SH-SY5Y (cell line): ENCODE data around the gene PTPRA.

Source experiments
- GATA2 ChIP-seq: IDR thresholded peaks from 2 replicates; pipeline ENCODE4 v1.6.1; 2011; ENCODE audit warnings: mild to moderate bottlenecking, low read depth, low read length
- GATA3 ChIP-seq: IDR thresholded peaks from 2 replicates; pipeline ENCODE4 v1.6.1; 2011; ENCODE audit warnings: low read depth, mild to moderate bottlenecking, low read length, moderate library complexity

Gene PTPRA

DNA sequence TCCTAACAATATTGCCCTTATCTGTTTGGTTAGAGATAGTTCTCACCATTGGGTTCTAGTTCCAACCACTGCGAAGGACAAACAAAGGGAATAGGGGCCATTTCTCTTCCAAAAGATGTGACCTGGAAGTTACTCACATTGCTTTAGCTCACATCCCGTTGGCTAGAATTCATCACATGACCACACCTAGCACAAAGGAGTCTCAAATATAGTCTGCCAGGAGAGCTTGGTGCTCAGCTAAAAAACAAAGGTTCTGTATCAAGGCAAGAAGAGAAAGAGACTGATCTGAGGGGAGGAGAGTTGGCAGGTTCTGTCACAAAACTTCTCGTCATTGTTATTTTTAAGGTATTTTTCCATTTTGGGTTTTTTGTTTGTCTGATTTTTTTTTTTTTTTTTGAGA, 100.3 kb downstream of the PTPRA start:
- no peak for TF ChIP-seq GATA3

DNA sequence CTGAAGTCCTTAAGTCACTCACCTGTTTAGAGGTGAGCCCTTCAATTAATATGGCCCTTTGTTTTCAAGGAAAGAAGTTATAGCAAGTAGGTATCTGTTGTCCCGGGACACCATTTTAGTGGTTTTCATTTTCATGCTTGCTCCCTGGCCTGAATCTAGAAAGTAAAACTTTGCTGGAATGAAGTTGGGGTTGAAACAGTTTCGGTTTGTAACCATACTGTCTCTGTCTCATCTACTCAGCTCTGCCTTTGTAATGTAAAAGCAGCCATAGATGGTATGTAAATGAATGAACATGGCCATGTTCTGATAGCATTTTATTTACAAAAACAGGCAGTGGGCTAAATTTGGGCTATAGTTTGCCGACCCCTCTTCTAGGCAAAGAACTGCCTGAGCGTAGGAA, 105.2 kb downstream of the PTPRA start:
- TF ChIP-seq GATA2 (no peak), GATA3 (no peak)

DNA sequence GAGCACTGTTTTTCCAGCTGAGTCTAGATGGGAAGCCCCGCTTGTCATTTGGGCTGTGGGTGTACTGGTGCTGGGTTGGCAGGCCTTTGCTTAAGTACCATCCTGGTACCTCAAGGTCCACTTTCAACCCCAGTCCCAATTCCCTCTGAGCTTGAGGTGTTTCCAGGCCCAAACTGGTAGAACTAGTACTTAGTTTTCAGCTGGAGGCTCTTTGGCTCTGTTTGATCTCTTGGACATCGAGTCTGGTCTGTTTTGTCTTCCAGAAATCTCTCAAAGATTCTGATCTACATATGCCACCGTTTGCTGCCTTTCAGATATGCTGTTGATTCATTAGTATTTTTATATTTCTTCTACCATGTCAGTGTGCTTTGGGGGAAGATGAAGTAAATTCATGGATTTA, 108.4 kb downstream of the PTPRA start:
- TF ChIP-seq GATA2 = no peak
- no peak for TF ChIP-seq GATA3

DNA sequence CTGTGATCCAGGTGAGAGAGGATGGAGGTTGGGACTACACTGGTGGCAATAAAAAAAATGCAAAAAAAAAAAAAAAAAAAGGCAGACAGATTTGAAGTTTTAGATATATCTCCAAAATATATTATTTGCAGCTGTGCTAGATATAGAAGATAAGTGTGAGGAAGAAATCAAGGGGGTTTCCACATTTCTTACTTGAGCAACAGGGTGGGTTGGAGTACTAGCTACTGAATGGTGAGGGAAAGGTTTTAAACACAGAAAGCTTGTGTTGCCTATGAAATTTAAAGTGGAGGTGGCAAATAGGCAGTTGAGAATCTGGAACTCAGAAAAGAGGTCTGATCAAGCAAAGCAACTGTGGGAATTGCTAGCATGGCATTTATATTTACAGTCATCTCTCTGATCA, 110.2 kb downstream of the PTPRA start:
- no peak for TF ChIP-seq GATA2

DNA sequence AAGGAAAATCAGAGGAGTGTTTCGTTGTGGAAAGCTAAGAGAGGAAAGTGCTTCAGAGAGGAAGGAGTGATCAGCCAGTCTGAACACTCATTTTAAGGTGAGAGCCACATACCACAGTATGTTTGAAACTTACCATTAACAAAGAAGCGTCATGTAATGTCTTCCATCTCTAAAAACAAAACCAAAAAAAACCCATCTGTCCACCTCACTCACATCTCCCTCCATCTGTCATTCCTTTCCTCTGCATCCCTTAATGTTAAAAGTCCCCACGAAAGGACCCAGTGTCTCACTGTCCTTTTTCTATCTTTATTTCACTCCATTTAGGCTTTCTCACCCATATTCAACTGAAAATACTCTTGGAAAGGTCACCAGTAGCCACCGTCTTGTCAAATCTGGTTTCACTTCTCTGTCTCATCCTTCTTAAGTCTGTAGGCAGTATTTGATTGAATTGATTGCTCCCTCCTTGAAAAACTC, 110.8 kb downstream of the PTPRA start:
- no peak for TF ChIP-seq GATA3
- no peak for TF ChIP-seq GATA2

DNA sequence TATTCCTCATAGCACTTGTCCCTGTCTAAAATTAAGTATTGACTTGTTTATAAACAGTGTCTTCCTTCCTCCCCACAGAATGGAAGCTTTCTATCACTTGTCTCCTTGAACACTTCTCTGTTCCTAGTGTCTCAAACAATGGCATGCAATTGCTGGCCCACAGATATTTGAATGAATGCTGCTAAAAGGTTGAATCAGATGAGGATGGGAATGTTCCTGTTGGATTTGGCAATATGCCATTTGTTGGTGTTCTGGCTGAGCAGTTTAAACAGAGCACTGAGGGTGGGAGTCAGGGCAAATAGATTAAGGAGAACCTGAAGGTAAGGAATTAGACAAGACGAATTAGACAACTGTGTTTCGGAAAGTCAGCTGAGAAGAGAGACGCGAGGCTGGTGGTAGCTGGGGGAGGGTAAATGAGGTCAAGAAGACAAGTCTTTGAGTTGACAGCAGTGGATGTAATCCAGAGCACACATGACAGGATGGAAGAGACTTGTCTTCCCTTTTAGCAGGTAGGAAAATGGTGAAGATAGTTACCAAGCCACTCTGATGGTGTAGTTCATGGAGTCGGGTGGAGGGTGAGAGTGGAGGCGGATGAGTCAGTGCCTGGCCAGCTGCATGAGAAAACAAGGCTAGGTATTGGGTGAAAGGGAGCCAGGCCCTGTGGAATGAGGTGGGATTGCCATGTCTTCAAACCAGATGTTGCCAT, 111.8 kb downstream of the PTPRA start:
- no peak for TF ChIP-seq GATA2
- TF ChIP-seq GATA3 = no peak

DNA sequence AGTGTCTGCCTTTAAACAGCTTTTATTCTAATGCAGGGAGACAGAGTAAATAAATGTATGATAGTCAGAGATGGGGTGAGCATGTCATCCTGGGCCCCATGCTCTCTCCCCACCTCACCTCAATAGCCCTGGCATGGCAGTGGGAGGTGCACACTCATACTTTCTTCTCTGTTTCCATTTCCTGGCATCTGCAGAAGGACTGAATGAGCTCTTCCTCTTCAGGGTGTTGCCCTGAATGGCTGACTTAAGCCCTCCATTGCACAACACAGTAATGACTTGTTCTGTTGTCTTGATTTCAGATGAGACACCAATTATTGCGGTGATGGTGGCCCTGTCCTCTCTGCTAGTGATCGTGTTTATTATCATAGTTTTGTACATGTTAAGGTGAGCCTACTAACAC, 113.2 kb downstream of the PTPRA start:
- TF ChIP-seq GATA2 (no peak), GATA3 (no peak)

DNA sequence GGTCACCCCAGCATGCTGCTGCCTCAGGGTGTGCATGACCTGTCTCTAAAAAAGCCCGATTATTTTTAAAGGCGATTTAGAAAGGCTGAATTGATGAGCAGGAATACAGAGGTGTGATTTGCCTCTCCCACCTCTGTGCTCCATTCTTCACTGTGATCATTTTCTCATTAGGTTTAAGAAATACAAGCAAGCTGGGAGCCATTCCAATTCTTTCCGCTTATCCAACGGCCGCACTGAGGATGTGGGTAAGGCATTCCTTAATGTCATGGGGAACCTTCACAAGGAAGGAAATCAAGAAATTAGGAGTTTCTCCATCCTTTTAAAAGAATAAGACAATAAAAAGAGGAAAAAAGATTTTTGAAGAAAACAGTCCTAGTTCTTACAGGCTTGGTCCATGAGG, 114.6 kb downstream of the PTPRA start:
- no peak for TF ChIP-seq GATA2

DNA sequence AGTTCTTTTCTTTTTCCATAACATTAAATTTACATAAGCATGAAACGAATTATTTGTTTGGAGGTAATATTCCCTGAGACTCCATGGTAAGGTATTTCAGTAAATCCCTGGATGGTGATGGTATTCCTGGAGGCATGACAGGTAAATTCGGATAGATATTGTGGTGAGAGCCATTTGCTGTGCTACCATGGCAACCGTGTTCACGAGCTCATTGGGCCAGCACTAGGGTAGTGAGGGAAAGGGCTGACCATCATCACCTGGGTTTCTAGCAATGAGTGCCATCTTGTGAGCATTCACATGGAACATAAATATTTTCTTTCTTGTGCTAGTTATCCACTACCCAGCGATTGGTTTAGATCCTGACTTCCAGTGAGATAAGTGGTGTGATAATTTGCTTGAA, 118.3 kb downstream of the PTPRA start:
- TF ChIP-seq GATA3 (no peak), GATA2 (no peak)

DNA sequence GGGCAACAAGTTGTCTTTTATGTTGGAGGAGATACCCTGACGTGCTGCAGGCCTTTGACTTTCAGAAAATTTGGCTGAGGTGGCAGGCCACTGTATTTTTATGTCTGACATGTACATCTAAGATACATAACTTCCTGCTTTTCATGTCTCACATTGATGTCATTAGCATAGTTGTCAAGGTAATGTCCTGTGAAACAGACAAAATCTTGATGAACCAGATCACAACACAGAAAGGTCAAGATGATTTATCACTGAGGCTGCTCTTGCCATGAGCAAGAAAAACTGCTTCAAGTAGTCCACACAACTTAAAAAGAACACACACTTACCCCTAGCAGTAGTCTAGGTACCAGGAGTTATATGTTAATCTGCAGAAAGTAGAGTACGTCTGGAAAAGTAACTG, 120.0 kb downstream of the PTPRA start:
- no peak for TF ChIP-seq GATA2
- no peak for TF ChIP-seq GATA3

DNA sequence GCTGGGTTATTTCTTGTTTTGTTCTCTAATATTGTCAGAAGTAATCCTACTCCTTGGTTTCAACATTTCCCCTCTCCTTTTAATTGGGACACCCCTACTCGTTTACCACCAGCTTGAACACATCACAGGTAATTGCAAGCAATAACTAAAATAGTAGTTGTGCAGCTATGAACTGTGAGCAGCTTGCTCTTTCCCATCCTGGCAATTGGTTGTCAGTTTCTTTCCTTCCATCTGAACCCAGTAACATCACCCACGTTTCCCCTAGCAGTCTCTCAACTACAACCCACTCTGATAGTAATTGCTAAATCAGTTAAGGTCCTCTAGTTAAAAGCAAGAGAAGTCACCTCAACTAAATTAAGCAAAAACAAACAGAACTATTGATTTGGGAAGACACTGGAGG, 122.5 kb downstream of the PTPRA start:
- TF ChIP-seq GATA3 (no peak), GATA2 (no peak)

DNA sequence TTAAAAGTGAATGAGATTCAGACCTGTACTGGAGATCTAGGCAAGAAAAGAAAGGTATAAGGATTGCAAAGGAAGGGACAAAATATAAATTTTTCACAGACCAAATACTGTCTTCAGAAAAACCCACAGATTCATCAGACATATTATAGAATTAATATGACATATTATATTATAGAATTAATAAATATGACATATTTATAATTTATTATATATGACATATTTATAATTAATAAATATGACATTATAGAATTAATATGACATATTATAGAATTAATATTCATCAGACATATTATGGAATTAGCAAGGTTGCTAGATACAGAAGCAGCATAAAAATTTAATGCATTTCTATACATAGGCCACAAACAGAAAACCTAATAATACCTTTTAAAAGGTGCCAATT, 125.4 kb downstream of the PTPRA start:
- no peak for TF ChIP-seq GATA3

DNA sequence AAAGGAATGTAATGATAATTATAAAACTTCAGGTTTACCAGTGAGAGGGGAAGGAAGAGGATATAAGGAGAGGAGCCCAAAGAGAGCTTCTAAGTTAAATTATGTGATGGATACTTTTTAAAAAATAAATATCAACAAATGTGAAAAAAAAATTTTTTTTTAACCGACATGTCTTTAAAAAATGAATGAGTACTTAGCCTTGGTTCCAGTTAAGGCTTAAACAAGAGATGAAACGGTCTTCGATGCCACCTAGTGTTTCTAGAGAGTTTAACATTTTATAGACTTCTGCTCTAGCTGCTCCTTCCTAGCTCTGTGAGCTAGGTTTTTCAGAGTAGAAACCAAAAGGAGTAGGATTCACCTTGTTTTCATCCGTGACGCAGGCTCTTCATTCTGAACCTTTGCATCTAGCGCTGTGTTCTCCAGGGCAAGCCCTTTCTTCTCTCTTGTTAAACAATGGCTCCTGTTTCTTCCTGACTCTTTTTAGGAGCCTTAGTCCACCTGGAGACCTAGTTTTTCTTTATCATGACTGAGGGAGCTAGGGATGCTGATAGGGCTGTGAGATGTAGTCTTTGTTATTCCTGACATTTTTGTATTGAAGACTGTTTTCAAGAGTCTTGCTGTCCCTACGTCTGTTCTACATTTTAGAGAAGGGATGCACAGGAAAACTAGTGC, 127.7 kb downstream of the PTPRA start:
- no peak for TF ChIP-seq GATA3
- no peak for TF ChIP-seq GATA2

DNA sequence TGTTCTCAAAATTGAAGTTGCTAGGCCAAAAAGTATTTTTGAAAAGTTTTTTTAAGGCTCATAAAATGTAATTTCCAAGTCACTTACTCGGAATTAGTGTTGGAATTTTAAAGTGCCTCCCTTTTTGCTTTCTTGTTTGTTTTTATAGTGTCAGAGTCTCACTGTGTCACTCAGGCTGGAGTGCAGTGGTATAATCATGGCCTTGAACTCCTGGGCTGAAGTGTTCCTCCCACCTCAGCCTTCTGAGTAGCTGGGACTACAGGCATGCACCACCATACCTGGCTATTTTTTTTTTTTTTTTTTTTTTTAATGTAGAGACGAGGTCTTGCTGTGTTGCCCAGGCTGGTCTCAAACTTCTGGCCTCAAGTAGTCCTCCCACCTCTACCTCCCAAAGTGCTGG, 130.1 kb downstream of the PTPRA start:
- no peak for TF ChIP-seq GATA3

DNA sequence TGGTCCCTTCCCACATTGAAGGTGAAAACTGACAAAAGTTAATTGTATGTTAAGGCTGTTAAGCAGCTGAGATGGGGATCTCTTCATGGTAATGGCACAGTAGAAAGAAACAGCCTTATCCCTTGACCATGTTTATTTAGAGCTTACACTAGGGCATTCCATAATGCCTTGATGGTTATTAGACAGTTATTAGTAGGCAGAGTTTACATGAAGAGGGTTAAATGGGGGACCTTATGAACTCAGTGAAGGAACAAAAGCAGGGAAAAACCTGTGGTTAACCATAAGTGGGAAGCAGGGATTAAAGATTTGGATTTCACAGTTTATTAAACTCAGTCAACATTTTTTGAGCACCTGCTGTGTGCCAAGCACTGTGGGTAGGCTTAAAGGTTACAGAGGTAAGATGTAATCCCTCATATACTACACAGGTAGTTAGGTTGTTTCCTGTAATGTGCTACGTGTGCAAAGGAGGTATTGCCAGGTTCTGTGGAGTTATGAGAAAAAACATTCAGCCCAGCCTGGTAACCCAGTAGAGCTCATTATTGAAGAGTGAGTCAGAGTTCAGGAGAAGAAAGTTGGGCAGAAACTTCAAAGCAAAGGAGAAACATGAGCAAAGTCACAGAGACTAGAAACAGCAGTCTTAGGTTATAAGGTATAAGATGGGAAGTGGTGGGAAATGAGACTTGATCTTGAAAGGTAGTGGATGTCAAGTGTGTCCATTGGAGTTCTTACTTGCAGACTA, 137.9 kb downstream of the PTPRA start:
- no peak for TF ChIP-seq GATA2
- TF ChIP-seq GATA3 = no peak

DNA sequence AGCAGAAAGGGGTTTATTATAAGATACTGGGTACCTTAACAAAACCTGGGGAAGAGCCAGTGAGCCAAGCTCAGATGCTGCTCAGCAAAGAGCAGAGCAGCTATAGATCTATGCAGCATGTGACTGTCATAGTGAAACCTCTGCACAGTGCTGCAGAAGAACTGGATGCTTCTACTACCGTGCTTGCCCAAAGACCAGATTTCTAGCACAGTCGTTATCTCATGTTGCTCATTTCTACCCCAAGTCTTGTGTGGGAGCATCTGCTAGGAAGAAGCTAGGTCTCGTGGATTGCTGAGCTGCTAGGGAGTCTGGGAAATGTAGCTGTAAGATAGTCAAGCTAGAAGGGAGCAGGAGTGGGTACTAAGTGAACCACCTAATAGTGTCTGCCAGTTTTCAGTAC, 138.5 kb downstream of the PTPRA start:
- no peak for TF ChIP-seq GATA2
- TF ChIP-seq GATA3 = no peak
